Adipose tissue (tissue), 3 donors: ENCODE measurements around the gene KCNK5. TPM values are rescaled to one million over a fixed set of nuclear protein-coding genes. Genes with fewer than 3 reads are reported as not detected.

Experiments used
- H3K27ac ChIP-seq: one replicate; pipeline ENCODE4 v1.5.1; 2013; ENCODE audit warnings: low read depth, low read length
- WGBS, 3 donors: extraction: QIAGEN DNeasy Blood & Tissue Kit; methylation state at CpG; one replicate each; pipeline ENCODE4 v1.1.7; 2013; 5-methylcytosine and 5-hydroxymethylcytosine counted together
- polyA plus RNA-seq, 3 donors: library from polyadenylated mRNA; stranded (reverse); fragments of 200-250 nt; gene quantifications; one replicate each; pipeline ENCODE4 v1.2.3, GENCODE V29; 2013
- donor health status: healthy with polysubstance abuse.
- donor health status: Bipolar disorder and iron deficiency.
- donor health status: healthy.

The KCNK5 gene
- polyA plus RNA-seq, 3 donors = 1.0 to 10.6 (median 2.5) TPM

GRCh38 chr6:39250507-39250906, 21.2 kb upstream of the KCNK5 start:
- H3K27ac ChIP-seq = no peak overlapping the region

- whole genome bisulfite sequencing, 3 donors = 94 to 100% (median 100%) methylated on average over 1 of the region's 1 CpG
Observed at GRCh38 chr6:39249278-39249677, 20.0 kb upstream of the KCNK5 start.

GRCh38 chr6:39247667-39248194, 18.5 kb upstream of the KCNK5 start:
- no peak overlapping the region for H3K27ac ChIP-seq
- 91 to 97% (median 95%) methylated on average over 5 of the region's 5 CpGs for WGBS, 3 donors

More at GRCh38 chr6:39249278-39249677, 20.0 kb upstream of the KCNK5 start:
- H3K27ac ChIP-seq = no peak overlapping the region

GRCh38 chr6:39243809-39244208, 14.5 kb upstream of the KCNK5 start:
- 76 to 80% (median 78%) methylated on average over 9 of the region's 9 CpGs for WGBS, 3 donors
- H3K27ac ChIP-seq = no peak overlapping the region

- no peak overlapping the region for H3K27ac ChIP-seq
- 84 to 93% (median 90%) methylated on average over 3 of the region's 3 CpGs for WGBS, 3 donors
Observed at GRCh38 chr6:39240155-39240757, 11.0 kb upstream of the KCNK5 start.

GRCh38 chr6:39239527-39240154, 10.4 kb upstream of the KCNK5 start:
- 65 to 72% (median 66%) methylated on average over 6 to 7 of the region's 7 CpGs for WGBS, 3 donors
- H3K27ac ChIP-seq = no peak overlapping the region

GRCh38 chr6:39236742-39237141, 7.5 kb upstream of the KCNK5 start:
- WGBS, 3 donors = 81 to 92% (median 87%) methylated on average over 3 of the region's 3 CpGs
- H3K27ac ChIP-seq = no peak overlapping the region

GRCh38 chr6:39233333-39233732, 4.1 kb upstream of the KCNK5 start:
- WGBS, 3 donors = 82 to 88% (median 88%) methylated on average over 8 of the region's 8 CpGs
- H3K27ac ChIP-seq = no peak overlapping the region

- H3K27ac ChIP-seq = no peak overlapping the region
- 83 to 90% (median 84%) methylated on average over 7 of the region's 7 CpGs for WGBS, 3 donors
Observed at GRCh38 chr6:39231521-39232243, 2.4 kb upstream of the KCNK5 start.

- H3K27ac ChIP-seq = no peak overlapping the region
- 78 to 95% (median 90%) methylated on average over 3 of the region's 3 CpGs for WGBS, 3 donors
Observed at GRCh38 chr6:39230654-39231035, 1.4 kb upstream of the KCNK5 start.

- 14 to 31% (median 29%) methylated on average over 41 of the region's 41 CpGs for WGBS, 3 donors
- no peak overlapping the region for H3K27ac ChIP-seq
Observed at GRCh38 chr6:39228111-39228971, 934 bp downstream of the KCNK5 start.

- H3K27ac ChIP-seq = no peak overlapping the region
- WGBS, 3 donors = 53 to 67% (median 65%) methylated on average over 9 of the region's 9 CpGs
Observed at GRCh38 chr6:39227476-39227875, 1.8 kb downstream of the KCNK5 start.

- no peak overlapping the region for H3K27ac ChIP-seq
- 20 to 52% (median 42%) methylated on average over 10 of the region's 10 CpGs for WGBS, 3 donors
Observed at GRCh38 chr6:39226639-39227329, 2.5 kb downstream of the KCNK5 start.

GRCh38 chr6:39225946-39226437, 3.3 kb downstream of the KCNK5 start:
- 47 to 74% (median 51%) methylated on average over 6 of the region's 6 CpGs for WGBS, 3 donors
- no peak overlapping the region for H3K27ac ChIP-seq

- H3K27ac ChIP-seq = no peak overlapping the region
- 66 to 76% (median 67%) methylated on average over 4 of the region's 4 CpGs for WGBS, 3 donors
Observed at GRCh38 chr6:39225543-39225942, 3.7 kb downstream of the KCNK5 start.

- 59 to 73% (median 64%) methylated on average over 5 of the region's 5 CpGs for WGBS, 3 donors
- H3K27ac ChIP-seq = no peak overlapping the region
Observed at GRCh38 chr6:39224523-39225182, 4.6 kb downstream of the KCNK5 start.

GRCh38 chr6:39224011-39224410, 5.3 kb downstream of the KCNK5 start:
- 45 to 57% (median 51%) methylated on average over 2 of the region's 2 CpGs for WGBS, 3 donors
- H3K27ac ChIP-seq = no peak overlapping the region
